Suprapubic skin (tissue), 2 donors: ENCODE measurements around the gene GRIA2.

Experiments used
- EP300 ChIP-seq: sonication (generic); formaldehyde crosslinking; IDR thresholded peaks from one replicate; pipeline ENCODE4 v1.6.1; 2017; ENCODE audit warnings: antibody characterized with exemption
- POLR2A ChIP-seq, 2 donors: fragments of 450-650 bp; IDR thresholded peaks; one replicate each; pipeline ENCODE4 v1.6.1; 2017; ENCODE audit warnings: antibody characterized with exemption in 2 of 2, mild to moderate bottlenecking in 2 of 2, moderate library complexity in 2 of 2

- TF ChIP-seq POLR2A (IDR thresholded peaks at IDR 0.05) (no peak), EP300 (no peak)
Measured at GRCh38 chr4:157357887-157358286, 137.4 kb downstream of the GRIA2 start.
